C4-2B (cell line): ENCODE results near the gene NCK2.

Experiments used
- CTCF ChIP-seq: fragments of 450-650 bp; conservative IDR thresholded peaks from 2 replicates; pipeline ENCODE4 v1.5.1; 2017; ENCODE audit warnings: mild to moderate bottlenecking
- ZFX ChIP-seq: fragments of 450-650 bp; IDR thresholded peaks from 2 replicates; pipeline ENCODE4 v1.6.1; 2017

- TF ChIP-seq CTCF: no peak
- no peak for TF ChIP-seq ZFX
These were observed 137.6 kb downstream of the NCK2 start for GRCh38 chr2:105882341-105882740.
